Brain microvascular endothelial cell (primary cell): Measurements from ENCODE around the gene CYP46A1.

Source experiments
- DNase-seq: peaks from one replicate; pipeline ENCODE4 v3.0.0-alpha.2; 2020
- H3K27ac ChIP-seq: fragments of 250-450 bp; sonication (Bioruptor Pico); 2 replicates; pipeline ENCODE4 v1.5.1; 2020; ENCODE audit warnings: mild to moderate bottlenecking, moderate library complexity
- H3K27me3 ChIP-seq: fragments of 250-450 bp; sonication (Bioruptor Pico); replicated peaks from 2 replicates; pipeline ENCODE4 v1.5.1; 2020; ENCODE audit warnings: mild to moderate bottlenecking
- H3K36me3 ChIP-seq: fragments of 250-450 bp; sonication (Bioruptor Pico); replicated peaks from 2 replicates; pipeline ENCODE4 v1.5.1; 2020; ENCODE audit warnings: mild to moderate bottlenecking
- H3K4me3 ChIP-seq: 2 replicates; pipeline ENCODE4 v1.5.1; 2011; ENCODE audit warnings: low read depth, mild to moderate bottlenecking, control low read depth, low read length, moderate library complexity
- in situ Hi-C: cut with HindIII; loops from 2 replicates; pipeline ENCODE4 v1.10.0; 2017; ENCODE audit warnings: low sequenced_read_pairs, low pct_ligation_motif_present
- TF ChIP-seq, protein P1 (sequence below): IDR thresholded peaks from 2 replicates; pipeline ENCODE4 v1.5.1; 2011; ENCODE audit warnings: low read depth, mild to moderate bottlenecking, moderate library complexity, low read length, control low read depth, inconsistent platforms; ENCODE audit errors: missing control alignments

CYP46A1 gene

DNA sequence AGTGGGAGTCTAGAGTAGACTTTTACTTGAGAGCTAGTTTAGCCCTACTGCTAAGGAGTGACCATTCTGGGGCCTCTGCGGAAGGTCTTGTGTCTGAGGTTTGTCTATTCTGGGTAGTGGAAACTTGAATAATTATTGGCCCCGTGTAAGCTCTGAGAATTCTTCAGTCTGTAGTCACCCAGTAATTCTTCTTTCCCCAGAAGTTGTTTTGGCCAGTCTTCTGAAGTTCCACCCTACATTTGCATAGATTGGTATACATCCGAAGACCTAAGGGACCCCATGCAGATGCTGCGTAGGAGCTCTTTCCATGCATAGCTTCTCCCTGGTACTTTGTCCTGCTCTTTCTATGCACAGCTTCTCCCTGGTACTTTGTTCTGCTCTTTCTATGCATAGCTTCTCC is 12.8 kb downstream of the CYP46A1 start:
- Histone ChIP-seq H3K27ac (no peak overlapping the region), H3K36me3 (no peaks in the 10 kb centered on the region), H3K27me3 (no peaks in the 10 kb centered on the region), H3K4me3 (no peak overlapping the region)
- TF ChIP-seq, protein P1, sequence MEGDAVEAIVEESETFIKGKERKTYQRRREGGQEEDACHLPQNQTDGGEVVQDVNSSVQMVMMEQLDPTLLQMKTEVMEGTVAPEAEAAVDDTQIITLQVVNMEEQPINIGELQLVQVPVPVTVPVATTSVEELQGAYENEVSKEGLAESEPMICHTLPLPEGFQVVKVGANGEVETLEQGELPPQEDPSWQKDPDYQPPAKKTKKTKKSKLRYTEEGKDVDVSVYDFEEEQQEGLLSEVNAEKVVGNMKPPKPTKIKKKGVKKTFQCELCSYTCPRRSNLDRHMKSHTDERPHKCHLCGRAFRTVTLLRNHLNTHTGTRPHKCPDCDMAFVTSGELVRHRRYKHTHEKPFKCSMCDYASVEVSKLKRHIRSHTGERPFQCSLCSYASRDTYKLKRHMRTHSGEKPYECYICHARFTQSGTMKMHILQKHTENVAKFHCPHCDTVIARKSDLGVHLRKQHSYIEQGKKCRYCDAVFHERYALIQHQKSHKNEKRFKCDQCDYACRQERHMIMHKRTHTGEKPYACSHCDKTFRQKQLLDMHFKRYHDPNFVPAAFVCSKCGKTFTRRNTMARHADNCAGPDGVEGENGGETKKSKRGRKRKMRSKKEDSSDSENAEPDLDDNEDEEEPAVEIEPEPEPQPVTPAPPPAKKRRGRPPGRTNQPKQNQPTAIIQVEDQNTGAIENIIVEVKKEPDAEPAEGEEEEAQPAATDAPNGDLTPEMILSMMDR: no peak
- in situ Hi-C loops: no loop called here
- DNase-seq: no peak

DNA sequence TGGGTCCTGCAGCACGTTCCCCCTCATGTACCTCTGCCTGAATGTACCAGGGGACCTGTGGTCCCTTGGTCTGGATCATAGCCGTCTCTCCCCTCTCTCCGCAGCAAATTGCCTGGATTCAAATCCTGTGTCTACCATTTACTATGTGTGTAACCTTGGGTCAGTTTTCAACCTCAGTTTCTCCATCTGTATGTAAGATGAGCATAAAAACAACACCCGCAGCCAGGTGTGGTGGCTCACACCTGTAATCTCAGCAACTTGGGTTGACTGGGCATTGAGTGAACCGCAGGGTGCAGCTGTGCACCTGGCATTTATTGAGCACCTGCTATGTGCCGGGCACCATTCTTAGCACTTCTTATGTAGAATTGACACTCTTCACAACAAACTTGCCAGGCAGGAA is 14.1 kb downstream of the CYP46A1 start:
- no peak overlapping the region for H3K4me3 ChIP-seq
- DNase-seq: no peak
- in situ Hi-C loops: no loop called here
- TF ChIP-seq, protein P1: no peak
- H3K27ac ChIP-seq: no peak overlapping the region
- no peaks in the 10 kb centered on the region for H3K36me3 ChIP-seq
- no peaks in the 10 kb centered on the region for H3K27me3 ChIP-seq

DNA sequence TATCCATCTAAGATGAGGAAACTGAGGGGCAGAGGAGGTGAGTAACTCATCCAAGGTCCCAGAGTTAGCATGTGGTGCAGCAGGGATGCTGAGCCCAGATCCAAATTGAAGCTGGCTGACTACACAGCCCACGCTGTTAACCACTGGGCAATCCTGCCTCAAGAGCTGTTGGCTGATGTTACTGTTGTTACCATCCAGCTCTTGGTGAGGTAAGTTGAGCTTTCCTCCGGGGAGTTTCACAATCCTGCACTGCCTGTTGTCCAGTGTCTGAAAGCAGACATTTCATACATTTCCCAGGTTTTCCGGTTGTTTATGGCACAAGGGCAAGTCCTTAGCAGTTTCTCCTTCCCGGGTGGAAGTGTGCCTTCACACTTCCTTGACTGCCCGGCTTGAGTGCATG is 14.5 kb downstream of the CYP46A1 start:
- no peak overlapping the region for H3K4me3 ChIP-seq
- no peak for DNase-seq
- H3K27ac ChIP-seq: no peak overlapping the region
- in situ Hi-C loops: no loop called here
- TF ChIP-seq, protein P1: no peak
- no peaks in the 10 kb centered on the region for H3K36me3 ChIP-seq
- no peaks in the 10 kb centered on the region for H3K27me3 ChIP-seq

DNA sequence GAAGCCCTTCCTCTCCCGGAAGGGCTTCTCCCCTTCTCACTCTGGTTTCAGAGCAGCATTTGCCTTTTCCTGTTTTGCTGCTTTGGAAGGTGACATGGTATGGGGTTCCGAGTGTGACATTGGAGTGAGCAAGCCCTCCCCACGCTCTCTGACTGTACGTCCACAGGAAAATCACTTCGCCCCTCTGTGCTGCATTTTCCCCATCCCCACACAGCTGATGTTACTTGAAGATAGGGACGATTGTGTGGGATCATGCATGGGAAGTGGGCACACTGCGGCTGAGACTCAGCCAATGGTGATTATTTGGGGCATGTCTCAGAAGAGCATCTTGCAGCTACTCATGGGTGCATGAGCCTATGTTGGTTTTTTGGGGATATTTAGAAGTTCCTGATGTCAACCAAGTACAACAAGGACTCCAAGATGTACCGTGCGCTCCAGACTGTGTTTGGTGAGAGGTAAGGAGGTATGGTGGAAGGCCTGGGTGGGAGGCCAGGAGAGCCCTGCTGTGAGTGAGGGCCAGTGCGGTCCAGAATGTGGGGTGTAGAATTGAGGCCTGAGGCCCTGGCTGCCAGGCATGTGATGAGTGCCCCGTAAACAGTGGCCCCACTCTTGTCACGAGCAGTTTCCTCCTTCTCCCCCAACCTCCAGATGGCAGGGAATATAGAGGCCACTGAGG is 15.1 kb downstream of the CYP46A1 start:
- TF ChIP-seq, protein P1: no peak
- in situ Hi-C loops: no loop called here
- Histone ChIP-seq H3K36me3 (no peaks in the 10 kb centered on the region), H3K4me3 (no peak overlapping the region), H3K27me3 (no peaks in the 10 kb centered on the region), H3K27ac (no peak overlapping the region)
- no peak for DNase-seq

DNA sequence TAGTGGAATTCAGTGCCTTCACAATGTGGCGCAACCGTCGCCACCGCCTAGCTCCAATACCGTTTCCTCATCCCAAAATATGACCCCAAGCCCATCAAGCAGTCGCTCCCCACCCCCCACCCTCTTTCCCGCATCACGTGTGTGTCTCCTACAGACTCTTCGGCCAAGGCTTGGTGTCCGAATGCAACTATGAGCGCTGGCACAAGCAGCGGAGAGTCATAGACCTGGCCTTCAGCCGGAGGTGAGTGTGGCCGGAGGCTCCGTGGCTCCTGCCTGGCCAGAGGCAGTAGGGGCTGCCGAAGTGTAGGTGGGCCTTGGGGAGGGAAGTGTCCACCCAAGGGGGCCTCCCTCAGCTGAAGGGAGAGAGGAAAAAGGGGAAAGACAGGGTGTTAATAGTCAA is 15.8 kb downstream of the CYP46A1 start:
- in situ Hi-C loops: loop anchor here (25.0 kb wide), 1 partner anchor 187 kb away; no protein-coding TSS in a partner anchor
- TF ChIP-seq, protein P1: no peak
- no peaks in the 10 kb centered on the region for H3K27me3 ChIP-seq

DNA sequence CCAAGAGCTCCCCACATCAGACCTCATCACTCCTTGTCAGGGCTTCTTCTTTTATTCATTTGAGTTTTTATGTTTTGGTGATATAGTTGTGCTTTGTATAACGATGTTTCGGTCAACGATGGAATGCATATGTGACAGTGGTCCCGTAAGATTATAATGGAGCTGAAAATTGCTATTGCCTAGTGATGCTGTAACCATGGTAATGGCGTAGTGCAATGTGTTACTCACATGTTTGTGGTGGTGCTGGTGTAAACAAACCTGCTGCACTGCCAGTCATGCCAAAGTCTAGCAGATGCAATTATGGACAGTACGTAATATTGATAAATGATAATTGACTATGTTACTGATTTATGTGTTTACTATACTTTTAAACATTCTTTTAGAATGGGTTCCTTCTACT is 16.3 kb downstream of the CYP46A1 start:
- in situ Hi-C loops: loop anchor here (25.0 kb wide), 1 partner anchor 187 kb away; no protein-coding TSS in a partner anchor
- no peak overlapping the region for H3K4me3 ChIP-seq
- TF ChIP-seq, protein P1: no peak
- no peaks in the 10 kb centered on the region for H3K27me3 ChIP-seq
- no peak for DNase-seq
- H3K27ac ChIP-seq: no peak overlapping the region
- H3K36me3 ChIP-seq: no peaks in the 10 kb centered on the region

More for the DNA sequence above, 15.8 kb downstream of the CYP46A1 start:
- H3K27ac ChIP-seq: no peak overlapping the region
- no peaks in the 10 kb centered on the region for H3K36me3 ChIP-seq
- DNase-seq: no peak
- H3K4me3 ChIP-seq: no peak overlapping the region
